Measurements from ENCODE around the gene CTDP1.

CTDP1 gene

GRCh38 chr18:79682894-79683625 is 3.5 kb downstream of the CTDP1 start:
- no peak overlapping the region for H3K27ac ChIP-seq (ENCODE audit: insufficient read depth, low read depth, low read length, poor library complexity, severe bottlenecking)
- no peaks in the 10 kb centered on the region for H3K9me3 ChIP-seq (ENCODE audit: control insufficient read depth, low read length)
- H3K36me3 ChIP-seq (ENCODE audit: control insufficient read depth, insufficient read depth, low read length), result no peaks in the 10 kb centered on the region
- H3K4me1 ChIP-seq (ENCODE audit: control insufficient read depth, insufficient read depth, low read length), result no peaks in the 10 kb centered on the region
- H3K4me3 ChIP-seq (ENCODE audit: insufficient read depth, low read depth, low read length), result no peak overlapping the region
- no peaks in the 10 kb centered on the region for H3K27me3 ChIP-seq (ENCODE audit: control insufficient read depth, insufficient read depth, low read length, poor library complexity, severe bottlenecking)
- 90% methylated on average over 15 of the region's 15 CpGs for WGBS, 2 experiments

GRCh38 chr18:79683626-79684282 is 4.2 kb downstream of the CTDP1 start:
- no peak overlapping the region for H3K27ac ChIP-seq (ENCODE audit: insufficient read depth, low read depth, low read length, poor library complexity, severe bottlenecking)
- H3K9me3 ChIP-seq (ENCODE audit: control insufficient read depth, low read length), result no peaks in the 10 kb centered on the region
- WGBS, 2 experiments, result 93 to 94% methylated on average over 21 of the region's 21 CpGs
- H3K4me3 ChIP-seq (ENCODE audit: insufficient read depth, low read depth, low read length), result no peak overlapping the region
- H3K4me1 ChIP-seq (ENCODE audit: control insufficient read depth, insufficient read depth, low read length), result no peaks in the 10 kb centered on the region
- H3K27me3 ChIP-seq (ENCODE audit: control insufficient read depth, insufficient read depth, low read length, poor library complexity, severe bottlenecking), result no peaks in the 10 kb centered on the region
- no peaks in the 10 kb centered on the region for H3K36me3 ChIP-seq (ENCODE audit: control insufficient read depth, insufficient read depth, low read length)

DNA sequence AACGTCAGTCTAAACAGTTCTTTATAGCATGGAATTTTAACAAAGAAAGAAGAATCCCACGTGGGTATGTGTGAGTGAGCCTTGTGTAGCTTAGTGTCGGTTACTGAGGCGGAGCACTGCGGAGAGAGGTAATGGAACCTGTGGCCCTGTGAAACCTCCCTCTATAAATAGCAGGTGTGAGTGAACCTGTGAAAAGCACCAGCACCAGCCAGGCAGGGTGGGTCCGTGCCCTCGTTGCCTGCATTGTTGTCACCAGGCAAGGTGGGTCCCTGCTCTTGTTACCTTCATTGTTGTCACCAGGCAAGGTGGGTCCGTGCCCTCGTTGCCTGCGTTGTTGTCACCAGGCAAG is 4.7 kb downstream of the CTDP1 start:
- 91 to 92% methylated on average over 10 of the region's 10 CpGs for WGBS, 2 experiments

DNA sequence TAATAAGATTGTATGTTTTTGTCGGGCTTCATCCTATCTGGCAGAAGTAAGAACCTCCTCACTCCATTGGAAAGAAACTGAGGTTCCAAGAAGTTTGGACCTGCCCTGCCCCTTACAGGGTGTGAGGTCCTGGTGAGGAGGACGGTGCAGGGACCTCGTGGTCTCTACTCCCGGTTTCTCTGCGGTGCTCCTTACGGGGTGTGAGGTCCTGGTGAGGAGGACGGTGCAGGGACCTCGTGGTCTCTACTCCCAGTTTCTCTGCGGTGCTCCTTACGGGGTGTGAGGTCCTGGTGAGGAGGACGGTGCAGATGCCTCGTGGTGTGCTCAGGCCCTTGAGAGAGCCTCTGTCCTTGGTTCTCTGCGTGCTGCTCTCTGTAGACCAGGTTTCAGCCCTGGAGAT is 5.2 kb downstream of the CTDP1 start:
- H3K4me3 ChIP-seq (ENCODE audit: insufficient read depth, low read depth, low read length), result no peak overlapping the region
- no peak overlapping the region for H3K27ac ChIP-seq (ENCODE audit: insufficient read depth, low read depth, low read length, poor library complexity, severe bottlenecking)
- WGBS, 2 experiments, result 80 to 81% methylated on average over 13 of the region's 13 CpGs
- no peaks in the 10 kb centered on the region for H3K4me1 ChIP-seq (ENCODE audit: control insufficient read depth, insufficient read depth, low read length)
- H3K36me3 ChIP-seq (ENCODE audit: control insufficient read depth, insufficient read depth, low read length), result no peaks in the 10 kb centered on the region
- H3K9me3 ChIP-seq (ENCODE audit: control insufficient read depth, low read length), result no peaks in the 10 kb centered on the region
- no peaks in the 10 kb centered on the region for H3K27me3 ChIP-seq (ENCODE audit: control insufficient read depth, insufficient read depth, low read length, poor library complexity, severe bottlenecking)

More for the DNA sequence above, 4.7 kb downstream of the CTDP1 start:
- H3K27ac ChIP-seq (ENCODE audit: insufficient read depth, low read depth, low read length, poor library complexity, severe bottlenecking), result no peak overlapping the region
- no peaks in the 10 kb centered on the region for H3K9me3 ChIP-seq (ENCODE audit: control insufficient read depth, low read length)
- no peaks in the 10 kb centered on the region for H3K4me1 ChIP-seq (ENCODE audit: control insufficient read depth, insufficient read depth, low read length)
- H3K36me3 ChIP-seq (ENCODE audit: control insufficient read depth, insufficient read depth, low read length), result no peaks in the 10 kb centered on the region
- H3K4me3 ChIP-seq (ENCODE audit: insufficient read depth, low read depth, low read length), result no peak overlapping the region
- H3K27me3 ChIP-seq (ENCODE audit: control insufficient read depth, insufficient read depth, low read length, poor library complexity, severe bottlenecking), result no peaks in the 10 kb centered on the region

GRCh38 chr18:79685281-79685680 is 5.7 kb downstream of the CTDP1 start:
- Histone ChIP-seq H3K4me3 (ENCODE audit: insufficient read depth, low read depth, low read length) (no peak overlapping the region), H3K27me3 (ENCODE audit: control insufficient read depth, insufficient read depth, low read length, poor library complexity, severe bottlenecking) (no peaks in the 10 kb centered on the region)
- 94 to 96% methylated on average over 8 of the region's 8 CpGs for WGBS, 2 experiments

DNA sequence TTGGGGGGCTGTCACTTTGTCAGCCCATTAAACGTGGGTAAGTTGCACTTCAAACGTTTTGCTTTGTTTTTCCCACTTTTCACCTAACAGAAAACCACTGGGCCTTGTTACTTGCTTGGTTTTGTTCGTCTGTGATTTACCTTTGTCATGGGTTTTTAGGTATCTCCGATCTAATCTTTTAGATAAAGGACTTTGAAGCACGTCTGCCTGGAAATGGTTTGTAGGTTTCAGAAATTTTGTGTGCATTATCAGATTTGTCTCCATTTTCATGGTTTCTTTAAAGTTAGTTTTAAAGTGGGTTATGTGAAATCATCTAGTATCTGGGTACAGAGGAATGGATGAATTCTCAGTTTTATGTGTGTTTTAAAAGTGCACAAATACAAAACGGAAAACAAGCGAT is 6.4 kb downstream of the CTDP1 start:
- 89 to 92% methylated on average over 7 of the region's 7 CpGs for WGBS, 2 experiments

More at GRCh38 chr18:79685281-79685680, 5.7 kb downstream of the CTDP1 start:
- no peaks in the 10 kb centered on the region for H3K9me3 ChIP-seq (ENCODE audit: control insufficient read depth, low read length)
- H3K27ac ChIP-seq (ENCODE audit: insufficient read depth, low read depth, low read length, poor library complexity, severe bottlenecking), result no peak overlapping the region
- H3K4me1 ChIP-seq (ENCODE audit: control insufficient read depth, insufficient read depth, low read length), result no peaks in the 10 kb centered on the region
- H3K36me3 ChIP-seq (ENCODE audit: control insufficient read depth, insufficient read depth, low read length), result no peaks in the 10 kb centered on the region

DNA sequence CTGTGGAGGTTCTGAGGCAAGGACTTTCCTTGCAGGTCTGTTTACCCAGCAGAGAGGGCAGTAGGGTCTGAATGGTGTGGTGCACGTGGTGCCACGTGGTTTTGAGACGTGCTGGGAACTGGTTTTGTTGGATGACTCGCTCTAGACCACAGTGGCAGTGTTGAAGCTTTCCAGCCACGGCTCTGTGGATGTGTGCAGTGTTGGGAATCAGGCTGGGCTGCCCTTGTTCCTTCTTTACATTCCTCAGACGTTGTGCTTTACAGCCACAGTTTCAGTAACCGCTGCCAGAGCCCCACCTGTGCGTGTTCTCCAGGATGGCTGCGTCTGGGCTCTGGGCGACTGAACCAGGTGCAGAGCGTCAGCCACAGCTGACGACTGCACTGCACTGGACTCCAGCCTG is 8.2 kb downstream of the CTDP1 start:
- WGBS, 2 experiments, result 92 to 94% methylated on average over 12 of the region's 12 CpGs
- Histone ChIP-seq H3K27ac (ENCODE audit: insufficient read depth, low read depth, low read length, poor library complexity, severe bottlenecking) (no peak overlapping the region), H3K4me3 (ENCODE audit: insufficient read depth, low read depth, low read length) (no peak overlapping the region), H3K4me1 (ENCODE audit: control insufficient read depth, insufficient read depth, low read length) (peaks cover 4% of the 10 kb centered on the region), H3K27me3 (ENCODE audit: control insufficient read depth, insufficient read depth, low read length, poor library complexity, severe bottlenecking) (no peaks in the 10 kb centered on the region), H3K36me3 (ENCODE audit: control insufficient read depth, insufficient read depth, low read length) (no peaks in the 10 kb centered on the region), H3K9me3 (ENCODE audit: control insufficient read depth, low read length) (no peaks in the 10 kb centered on the region)

More for the DNA sequence above, 6.4 kb downstream of the CTDP1 start:
- Histone ChIP-seq H3K4me1 (ENCODE audit: control insufficient read depth, insufficient read depth, low read length) (no peaks in the 10 kb centered on the region), H3K4me3 (ENCODE audit: insufficient read depth, low read depth, low read length) (no peak overlapping the region), H3K27ac (ENCODE audit: insufficient read depth, low read depth, low read length, poor library complexity, severe bottlenecking) (no peak overlapping the region), H3K27me3 (ENCODE audit: control insufficient read depth, insufficient read depth, low read length, poor library complexity, severe bottlenecking) (no peaks in the 10 kb centered on the region), H3K36me3 (ENCODE audit: control insufficient read depth, insufficient read depth, low read length) (no peaks in the 10 kb centered on the region), H3K9me3 (ENCODE audit: control insufficient read depth, low read length) (no peaks in the 10 kb centered on the region)

DNA sequence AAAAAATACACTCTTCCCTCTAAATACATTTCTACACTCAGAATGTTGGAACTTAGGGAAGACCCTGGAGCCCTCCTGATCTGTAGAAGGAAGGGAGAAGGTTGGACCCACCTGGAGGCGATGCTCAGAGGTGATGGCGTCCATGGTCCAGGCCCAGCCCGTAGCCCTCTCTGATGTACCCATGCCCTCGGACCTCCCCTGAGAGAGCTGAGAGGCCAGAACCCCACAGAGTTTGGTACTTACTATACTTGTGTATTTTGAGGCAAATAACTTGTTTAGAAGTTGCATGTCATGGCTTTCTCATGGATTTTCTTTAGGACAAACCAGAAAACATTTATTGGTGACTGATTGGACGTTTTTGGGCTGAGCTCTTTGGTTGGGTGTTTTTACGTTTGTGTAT is 10.5 kb downstream of the CTDP1 start:
- no peaks in the 10 kb centered on the region for H3K36me3 ChIP-seq (ENCODE audit: control insufficient read depth, insufficient read depth, low read length)

DNA sequence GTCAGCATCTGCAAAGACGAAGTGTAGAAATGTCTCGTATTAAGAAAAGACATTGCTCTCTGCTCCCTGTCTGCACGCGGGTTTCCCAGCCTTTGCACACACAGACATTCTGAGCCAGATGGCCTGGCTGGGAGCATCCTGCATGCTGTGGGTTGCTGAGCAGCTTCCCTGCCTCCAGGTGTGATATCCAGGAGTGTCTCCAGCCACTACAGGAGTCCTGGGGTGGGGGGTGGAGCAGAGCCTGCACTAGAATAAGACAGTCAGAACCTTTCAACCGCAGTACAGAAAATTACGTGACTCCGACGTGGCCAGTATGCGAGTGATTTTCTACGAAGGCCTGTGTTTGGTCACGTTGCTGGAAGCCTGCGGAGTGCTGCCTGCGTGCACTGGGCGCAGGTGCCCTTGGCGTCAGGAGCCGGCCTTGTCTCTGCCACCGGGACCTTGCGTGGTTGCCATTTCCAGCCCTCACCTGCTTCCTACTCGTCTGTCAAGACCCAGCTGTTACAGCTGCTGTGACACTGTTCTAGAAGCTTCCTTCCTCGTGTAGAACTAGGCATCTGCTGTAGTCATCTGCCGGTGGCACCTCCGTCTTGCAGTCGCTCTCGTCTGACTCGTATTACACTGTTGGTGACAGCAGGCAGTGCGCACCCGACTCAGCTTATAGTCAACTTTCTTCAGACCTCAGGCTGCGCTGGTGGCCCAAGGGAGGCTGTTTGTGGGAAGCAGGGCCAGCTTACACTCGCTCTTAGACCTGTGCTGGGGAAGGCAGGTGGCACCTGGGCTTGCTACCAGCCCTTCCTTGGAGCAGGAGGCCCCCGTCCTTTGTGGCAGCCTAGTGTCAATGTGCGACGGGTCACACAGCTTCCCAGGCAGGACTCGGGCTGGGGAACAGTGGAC is 11.2 kb downstream of the CTDP1 start:
- Histone ChIP-seq H3K27ac (ENCODE audit: insufficient read depth, low read depth, low read length, poor library complexity, severe bottlenecking) (no peak overlapping the region), H3K4me3 (ENCODE audit: insufficient read depth, low read depth, low read length) (no peak overlapping the region), H3K36me3 (ENCODE audit: control insufficient read depth, insufficient read depth, low read length) (no peaks in the 10 kb centered on the region), H3K4me1 (ENCODE audit: control insufficient read depth, insufficient read depth, low read length) (peaks cover 9% of the 10 kb centered on the region), H3K27me3 (ENCODE audit: control insufficient read depth, insufficient read depth, low read length, poor library complexity, severe bottlenecking) (no peaks in the 10 kb centered on the region), H3K9me3 (ENCODE audit: control insufficient read depth, low read length) (no peaks in the 10 kb centered on the region)
- WGBS, 2 experiments, result 91 to 92% methylated on average over 33 of the region's 33 CpGs

More for the DNA sequence above, 10.5 kb downstream of the CTDP1 start:
- no peaks in the 10 kb centered on the region for H3K27me3 ChIP-seq (ENCODE audit: control insufficient read depth, insufficient read depth, low read length, poor library complexity, severe bottlenecking)
- H3K27ac ChIP-seq (ENCODE audit: insufficient read depth, low read depth, low read length, poor library complexity, severe bottlenecking), result no peak overlapping the region
- no peaks in the 10 kb centered on the region for H3K9me3 ChIP-seq (ENCODE audit: control insufficient read depth, low read length)
- peaks cover 9% of the 10 kb centered on the region for H3K4me1 ChIP-seq (ENCODE audit: control insufficient read depth, insufficient read depth, low read length)
- 92% methylated on average over 6 of the region's 6 CpGs for WGBS, 2 experiments
- no peak overlapping the region for H3K4me3 ChIP-seq (ENCODE audit: insufficient read depth, low read depth, low read length)

- H3K4me3 ChIP-seq (ENCODE audit: insufficient read depth, low read depth, low read length), result no peak overlapping the region
- no peaks in the 10 kb centered on the region for H3K36me3 ChIP-seq (ENCODE audit: control insufficient read depth, insufficient read depth, low read length)
- 94 to 96% methylated on average over 14 of the region's 14 CpGs for WGBS, 2 experiments
- no peaks in the 10 kb centered on the region for H3K9me3 ChIP-seq (ENCODE audit: control insufficient read depth, low read length)
- H3K27me3 ChIP-seq (ENCODE audit: control insufficient read depth, insufficient read depth, low read length, poor library complexity, severe bottlenecking), result no peaks in the 10 kb centered on the region
- H3K4me1 ChIP-seq (ENCODE audit: control insufficient read depth, insufficient read depth, low read length), result peaks cover 9% of the 10 kb centered on the region
- no peak overlapping the region for H3K27ac ChIP-seq (ENCODE audit: insufficient read depth, low read depth, low read length, poor library complexity, severe bottlenecking)
These were observed 12.5 kb downstream of the CTDP1 start for GRCh38 chr18:79692056-79692455.
